Measurements from ENCODE around the gene UQCC3.

GRCh38 chr11:62671608-62672389 lies at the start of gene UQCC3, which contains the start of gene LBHD1:
- TF ChIP-seq CTCF (IDR thresholded peaks at IDR 0.05; ENCODE audit: low read depth, low read length, poor library complexity, severe bottlenecking) (no peak), EZH2phosphoT487 (IDR thresholded peaks at IDR 0.05; ENCODE audit: borderline replicate concordance, low read length) (no peak)
